K562 (cell line): Measurements from ENCODE around the gene SLC5A11. TPM values are rescaled to one million over a fixed set of nuclear protein-coding genes. Genes with fewer than 3 reads are reported as not detected.

ENCODE experiments used
- ATAC-seq: fragments of 200-7000 bp; cut with Tn5 transposase; 3 replicates; pipeline ENCODE4 v1.9.1; 2020; ENCODE audit warnings: moderate library complexity
- BruUV-seq: library from RNA; stranded (reverse); fragments of 400-500 nt; replicated peaks from 2 replicates; lab custom pipeline; 2021; lab: Mats Ljungman, UMichigan
- CTCF ChIA-PET: fragments of 300-600 bp; formaldehyde crosslinking; extraction: SDS; loops from one replicate; lab custom pipeline; 2021; ENCODE audit warnings: low intra/inter-chr PET ratio; lab: Yijun Ruan, JAX
- POLR2A ChIA-PET: fragments of 300-600, 350-650 bp; sonication (Branson Sonifier 250); formaldehyde crosslinking; extraction: SDS; loops from one replicate; lab custom pipeline; 2021; ENCODE audit warnings: antibody characterized with exemption, inconsistent platforms; lab: Yijun Ruan, JAX
- DNase-seq, 4 experiments: peaks; one replicate each; pipeline versions ENCODE4 v3.0.0 to v3.0.0-alpha.2; 2011 to 2018; ENCODE audit warnings: low spot score in 3 of 4, mixed read lengths in 3 of 4; ENCODE audit errors: extremely low read depth in 1 of 4
- FAIRE-seq: peaks from 2 replicates; lab custom pipeline; 2011; peaks lifted over from hg19 to GRCh38; lab: Jason Lieb, UNC
- H2AFZ ChIP-seq: 2 replicates; pipeline ENCODE4 v1.6.0; 2011; ENCODE audit warnings: low read depth, low read length, control low read depth, inconsistent platforms
- H3K27ac ChIP-seq: fragments of 200-600 bp; 3 replicates; pipeline ENCODE4 v1.8.0; 2011; ENCODE audit warnings: low read depth, mild to moderate bottlenecking, control low read depth, inconsistent platforms, low read length, moderate library complexity, mixed read lengths; ENCODE audit errors: extremely low read depth
- H3K27me3 ChIP-seq, 2 experiments: fragments of 300-600 bp in 1 of 2; 2 replicates in 1 of 2; 3 replicates in 1 of 2; pipeline versions ENCODE4 v1.6.0 to v1.8.0; 2011; ENCODE audit warnings: inconsistent platforms in 2 of 2, low read length in 2 of 2, mild to moderate bottlenecking in 1 of 2, mixed read lengths in 1 of 2, moderate library complexity in 1 of 2; ENCODE audit not compliant: control insufficient read depth in 2 of 2, insufficient read depth in 2 of 2
- H3K36me3 ChIP-seq: fragments of 300-600 bp; 3 replicates; pipeline ENCODE4 v1.8.0; 2011; ENCODE audit warnings: mild to moderate bottlenecking, low read length, inconsistent platforms; ENCODE audit not compliant: control insufficient read depth, insufficient read depth
- H3K4me1 ChIP-seq, 2 experiments: fragments of 200-600 bp in 1 of 2; replicated peaks in 1 of 2; 2 replicates in 1 of 2; 3 replicates in 1 of 2; pipeline versions ENCODE4 v1.5.1 to v1.8.0; 2011; ENCODE audit warnings: inconsistent platforms in 2 of 2, low read length in 2 of 2, mild to moderate bottlenecking in 1 of 2, mixed read lengths in 1 of 2, moderate library complexity in 1 of 2; ENCODE audit not compliant: control insufficient read depth in 2 of 2, insufficient read depth in 2 of 2
- H3K4me2 ChIP-seq: 2 replicates; pipeline ENCODE4 v1.6.1; 2011; ENCODE audit warnings: low read length, control low read depth, inconsistent platforms, mixed read lengths; ENCODE audit not compliant: insufficient read depth
- H3K4me3 ChIP-seq: fragments of 200-600 bp; sonication (generic), shearing (Covaris generic); 2 replicates; pipeline ENCODE4 v1.5.1; 2016; ENCODE audit warnings: control low read depth, inconsistent platforms
- H3K79me2 ChIP-seq: fragments of 200-600 bp; 3 replicates; pipeline ENCODE4 v1.8.0; 2011; ENCODE audit warnings: low read length, inconsistent platforms; ENCODE audit not compliant: control insufficient read depth, insufficient read depth
- H3K9ac ChIP-seq, 2 experiments: 2 replicates each; pipeline versions ENCODE4 v1.6.0 to v1.6.1; 2011; ENCODE audit warnings: low read depth in 2 of 2, low read length in 2 of 2, control low read depth in 1 of 2, inconsistent platforms in 1 of 2, mild to moderate bottlenecking in 1 of 2, mixed read lengths in 1 of 2; ENCODE audit not compliant: insufficient read depth in 1 of 2
- H3K9me1 ChIP-seq: one replicate; pipeline ENCODE4 v1.6.0; 2011; ENCODE audit warnings: inconsistent platforms, mild to moderate bottlenecking, low read length, moderate library complexity; ENCODE audit not compliant: control insufficient read depth, insufficient read depth
- H3K9me3 ChIP-seq: replicated peaks from 2 replicates; pipeline ENCODE4 v1.5.1; 2011; ENCODE audit warnings: low read depth, low read length, inconsistent platforms; ENCODE audit not compliant: control insufficient read depth, insufficient read depth
- H4K20me1 ChIP-seq: replicated peaks from 2 replicates; pipeline ENCODE4 v1.6.1; 2011; ENCODE audit warnings: low read length, inconsistent platforms, mixed read lengths; ENCODE audit not compliant: control insufficient read depth, insufficient read depth
- CTCF ChIP-seq, 3 experiments: IDR thresholded peaks in 2 of 3; conservative IDR thresholded peaks in 1 of 3; 2 replicates each; pipeline ENCODE4 v1.5.1; 2011 to 2012; ENCODE audit warnings: low read length in 3 of 3, mild to moderate bottlenecking in 3 of 3, control low read depth in 2 of 3, improper control_type of control experiment in 1 of 3, inconsistent platforms in 1 of 3, low read depth in 1 of 3, mixed read lengths in 1 of 3, moderate library complexity in 1 of 3; ENCODE audit not compliant: insufficient read depth in 2 of 3
- HBP1 ChIP-seq: fragments of 450-650 bp; formaldehyde crosslinking; IDR thresholded peaks from 2 replicates; pipeline ENCODE4 v1.4.0; 2022; ENCODE audit warnings: missing genetic modification characterization
- POU5F1 ChIP-seq: fragments of 150-350 bp; IDR thresholded peaks from 2 replicates; pipeline ENCODE4 v1.6.1; 2014; ENCODE audit warnings: borderline replicate concordance, low read length, low read depth, mild to moderate bottlenecking; ENCODE audit not compliant: partially characterized antibody
- RAD21 ChIP-seq, 2 experiments: fragments of 250-450 bp in 1 of 2; fragments of 450-650 bp in 1 of 2; sonication (Bioruptor Pico) in 1 of 2; formaldehyde crosslinking in 1 of 2; IDR thresholded peaks in 1 of 2; conservative IDR thresholded peaks in 1 of 2; 2 replicates each; pipeline versions ENCODE4 v1.4.0 to v1.8.0; 2020 to 2022; ENCODE audit warnings: mild to moderate bottlenecking in 2 of 2, moderate library complexity in 1 of 2
- TGIF2 ChIP-seq: sonication (generic); formaldehyde crosslinking; IDR thresholded peaks from 2 replicates; pipeline ENCODE4 v1.8.1; 2022; ENCODE audit warnings: mild to moderate bottlenecking, missing genetic modification reagents, moderate library complexity
- ZNF121 ChIP-seq: sonication (generic); formaldehyde crosslinking; conservative IDR thresholded peaks from 2 replicates; pipeline ENCODE4 v1.8.0; 2022; ENCODE audit warnings: missing genetic modification reagents
- WGBS: fragments of 100-300 bp; shearing (Covaris generic); methylation state at CpG from one replicate; pipeline ENCODE4 v1.1.6; 2016; ENCODE audit warnings: low coverage, mixed read lengths; ENCODE audit not compliant: insufficient coverage; ENCODE audit errors: missing lambda C conversion rate; 5-methylcytosine and 5-hydroxymethylcytosine counted together
- in situ Hi-C: fragments of 300-500 bp; cut with MboI; formaldehyde crosslinking; loops from 4 replicates; pipeline ENCODE4 v1.15.0; 2018; ENCODE audit warnings: inconsistent platforms, mixed read lengths
- intact Hi-C: fragments of 100-400 bp; cut with micrococcal nuclease; formaldehyde crosslinking; loops from 2 replicates; pipeline ENCODE4 v1.14.2; 2022
- polyA plus RNA-seq, 8 experiments: library from polyadenylated mRNA; depleted of rRNA in 4 of 8; stranded (reverse) in 5 of 8; unstranded in 3 of 8; fragments of >200 nt; fragmentation: Nextera tagmentation in 2 of 8; fragmentation: Illumina TruSeq in 1 of 8; extraction: Ambion mirVana in 2 of 8; extraction: Trizol in 1 of 8; gene quantifications; 2 replicates each; pipeline versions ENCODE4 v1.2.1 to v1.2.3, GENCODE V29; 2011 to 2014; ENCODE audit warnings: inconsistent platforms in 1 of 8, missing spikeins in 1 of 8
- total RNA-seq, 7 experiments: library from RNA; depleted of rRNA in 6 of 7; stranded (reverse); fragments of >200 nt in 6 of 7; fragmentation: Illumina TruSeq in 2 of 7; extraction: Trizol in 2 of 7; gene quantifications; 2 replicates each; pipeline versions ENCODE4 v1.2.1 to v1.2.3, GENCODE V29; 2011 to 2021; ENCODE audit warnings: low replicate concordance in 1 of 7
- TF ChIP-seq, protein P1 (sequence below): fragments of 450-650 bp; conservative IDR thresholded peaks from 2 replicates; pipeline ENCODE4 v1.6.1; 2016; ENCODE audit warnings: missing genetic modification characterization, low read depth, mild to moderate bottlenecking, control low read depth, missing compliant biosample characterization

SLC5A11 gene
- total and polyA plus RNA-seq, 9 of the 15 experiments (the other 6 are each of a cell fraction or from before 2014, with no cell fraction given) = 0.04 to 0.25 (median 0.11) TPM; not detected in 3

- H3K9me3 ChIP-seq = no peaks in the 10 kb centered on the region
- in situ Hi-C loops = no loop called here
- no peak overlapping the region for H3K4me2 ChIP-seq
- FAIRE-seq (no peak), ATAC-seq (peak; percentile 54; the same call in 1 of the 3 replicates), DNase-seq (peak in 2 of 4 experiments; percentile 14 to 21)
- H3K79me2 ChIP-seq = no peaks in the 10 kb centered on the region
- no peak overlapping the region for H3K27ac ChIP-seq
- BruUV-seq = no TSS peak
- WGBS = 78% methylated on average over 4 of the region's 4 CpGs
- H2AFZ ChIP-seq = no peak overlapping the region
- no peak overlapping the region for H3K4me3 ChIP-seq
- no peaks in the 10 kb centered on the region for H3K27me3 ChIP-seq
- intact Hi-C loops = loop anchor here (2.0 kb wide), 1 partner anchor 284 kb away; no protein-coding TSS in a partner anchor
- H3K9ac ChIP-seq = no peak overlapping the region
- no peaks in the 10 kb centered on the region for H4K20me1 ChIP-seq
- no peaks in the 10 kb centered on the region for H3K9me1 ChIP-seq
- CTCF ChIA-PET = no interaction called here
- peaks cover 93% of the 10 kb centered on the region for H3K36me3 ChIP-seq
- POLR2A ChIA-PET = interaction anchor here (0.8 kb wide), 1 partner anchor 278 kb away, joined by 3 read pairs; no protein-coding TSS in a partner anchor
- no peaks in the 10 kb centered on the region for H3K4me1 ChIP-seq
- TF ChIP-seq TGIF2 (no peak), CTCF (IDR thresholded peaks at IDR 0.05 in 2 of 3, conservative IDR thresholded peaks at IDR 0.05 in 1 of 3; ENCODE audit: insufficient read depth in 2 of 3, low read depth in 1 of 3, low read length in 3 of 3) (peak; percentile 35 to 49 (median 41); a peak in 5 of 6 replicates), RAD21 (CRISPR knock-in tag; conservative IDR thresholded peaks at IDR 0.05 in 1 of 2, IDR thresholded peaks at IDR 0.05 in 1 of 2) (peak in 1 of 2 experiments; percentile 47; a peak in 2 of 4 replicates), ZNF121 (CRISPR knock-in tag) (no peak), HBP1 (no peak), POU5F1 (no peak)
- TF ChIP-seq, protein P1, sequence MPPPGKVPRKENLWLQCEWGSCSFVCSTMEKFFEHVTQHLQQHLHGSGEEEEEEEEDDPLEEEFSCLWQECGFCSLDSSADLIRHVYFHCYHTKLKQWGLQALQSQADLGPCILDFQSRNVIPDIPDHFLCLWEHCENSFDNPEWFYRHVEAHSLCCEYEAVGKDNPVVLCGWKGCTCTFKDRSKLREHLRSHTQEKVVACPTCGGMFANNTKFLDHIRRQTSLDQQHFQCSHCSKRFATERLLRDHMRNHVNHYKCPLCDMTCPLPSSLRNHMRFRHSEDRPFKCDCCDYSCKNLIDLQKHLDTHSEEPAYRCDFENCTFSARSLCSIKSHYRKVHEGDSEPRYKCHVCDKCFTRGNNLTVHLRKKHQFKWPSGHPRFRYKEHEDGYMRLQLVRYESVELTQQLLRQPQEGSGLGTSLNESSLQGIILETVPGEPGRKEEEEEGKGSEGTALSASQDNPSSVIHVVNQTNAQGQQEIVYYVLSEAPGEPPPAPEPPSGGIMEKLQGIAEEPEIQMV = no peak
Measured at GRCh38 chr16:24800586-24800985, 45.2 kb upstream of the SLC5A11 start.
